Measurements from ENCODE around the gene CLEC9A.

DNA sequence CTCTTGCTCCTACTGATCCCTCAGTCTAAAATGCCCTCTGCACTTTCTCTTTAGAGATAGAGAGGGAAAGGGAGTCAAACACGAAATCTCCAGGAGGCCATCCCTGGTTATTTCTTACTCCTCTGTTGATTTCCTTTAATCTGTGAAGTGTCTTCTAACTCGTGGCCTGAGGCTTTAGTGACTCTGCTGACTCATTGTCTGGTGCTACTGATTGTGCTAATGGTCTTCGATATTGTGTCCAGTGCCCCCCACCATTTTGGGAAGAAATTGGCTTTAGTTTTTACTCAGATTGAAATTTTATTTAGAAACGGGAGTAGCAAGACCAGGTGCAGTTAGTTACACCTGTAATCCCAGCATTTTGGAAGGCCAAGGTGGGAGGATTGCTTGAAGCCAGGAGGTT lies 839 bp downstream of the CLEC9A start:
- TF ChIP-seq, protein P1, sequence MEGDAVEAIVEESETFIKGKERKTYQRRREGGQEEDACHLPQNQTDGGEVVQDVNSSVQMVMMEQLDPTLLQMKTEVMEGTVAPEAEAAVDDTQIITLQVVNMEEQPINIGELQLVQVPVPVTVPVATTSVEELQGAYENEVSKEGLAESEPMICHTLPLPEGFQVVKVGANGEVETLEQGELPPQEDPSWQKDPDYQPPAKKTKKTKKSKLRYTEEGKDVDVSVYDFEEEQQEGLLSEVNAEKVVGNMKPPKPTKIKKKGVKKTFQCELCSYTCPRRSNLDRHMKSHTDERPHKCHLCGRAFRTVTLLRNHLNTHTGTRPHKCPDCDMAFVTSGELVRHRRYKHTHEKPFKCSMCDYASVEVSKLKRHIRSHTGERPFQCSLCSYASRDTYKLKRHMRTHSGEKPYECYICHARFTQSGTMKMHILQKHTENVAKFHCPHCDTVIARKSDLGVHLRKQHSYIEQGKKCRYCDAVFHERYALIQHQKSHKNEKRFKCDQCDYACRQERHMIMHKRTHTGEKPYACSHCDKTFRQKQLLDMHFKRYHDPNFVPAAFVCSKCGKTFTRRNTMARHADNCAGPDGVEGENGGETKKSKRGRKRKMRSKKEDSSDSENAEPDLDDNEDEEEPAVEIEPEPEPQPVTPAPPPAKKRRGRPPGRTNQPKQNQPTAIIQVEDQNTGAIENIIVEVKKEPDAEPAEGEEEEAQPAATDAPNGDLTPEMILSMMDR (IDR thresholded peaks at IDR 0.05): no peak
- no peak for TF ChIP-seq POLR2A (IDR thresholded peaks at IDR 0.05)

Measured in heart left ventricle (tissue), 13 donors.